OCI-LY7 (cell line): ENCODE data around the gene RAB40C. TPM values are rescaled to one million over a fixed set of nuclear protein-coding genes. Genes with fewer than 3 reads are reported as not detected.

Source experiments
- BruUV-seq: library from RNA; stranded (reverse); fragments of 400-500 nt; replicated peaks from 2 replicates; lab custom pipeline; 2021; lab: Mats Ljungman, UMichigan
- CTCF ChIA-PET: fragments of 300-600 bp; sonication (Branson Sonifier 250); formaldehyde crosslinking; loops from one replicate; lab custom pipeline; 2022; ENCODE audit warnings: antibody characterized with exemption; ENCODE audit not compliant: unreplicated experiment; lab: Charles Lee
- POLR2A ChIA-PET: fragments of 300-600 bp; sonication (Branson Sonifier 250); formaldehyde crosslinking; loops from one replicate; lab custom pipeline; 2022; ENCODE audit warnings: antibody characterized with exemption; lab: Charles Lee
- DNase-seq: peaks from one replicate; pipeline ENCODE4 v3.0.0-alpha.2; 2015; ENCODE audit warnings: low spot score
- H2AFZ ChIP-seq: fragments of 200-600 bp; sonication (generic), shearing (Covaris generic); 2 replicates; pipeline ENCODE4 v1.6.1; 2014; ENCODE audit warnings: mild to moderate bottlenecking, antibody characterized with exemption, low read length, moderate library complexity
- H3K27ac ChIP-seq: fragments of 200-600 bp; sonication (generic); 2 replicates; pipeline ENCODE4 v1.5.1; 2014; ENCODE audit warnings: mixed run types, low read depth, mild to moderate bottlenecking, moderate library complexity, low read length, inconsistent platforms; ENCODE audit not compliant: poor library complexity, severe bottlenecking
- H3K36me3 ChIP-seq: fragments of 200-600 bp; sonication (generic); 2 replicates; pipeline ENCODE4 v1.6.1; 2014; ENCODE audit warnings: mild to moderate bottlenecking, antibody characterized with exemption, low read length, moderate library complexity, mixed read lengths; ENCODE audit not compliant: insufficient read depth
- H3K4me1 ChIP-seq: fragments of 200-600 bp; sonication (generic); 2 replicates; pipeline ENCODE4 v1.5.1; 2014; ENCODE audit warnings: mild to moderate bottlenecking, low read length; ENCODE audit not compliant: insufficient read depth, poor library complexity, severe bottlenecking
- H3K4me2 ChIP-seq: fragments of 200-600 bp; sonication (generic); 2 replicates; pipeline ENCODE4 v1.6.1; 2014; ENCODE audit warnings: mild to moderate bottlenecking, low read length
- H3K4me3 ChIP-seq: fragments of 200-600 bp; sonication (generic); 2 replicates; pipeline ENCODE4 v1.5.1; 2014; ENCODE audit warnings: mild to moderate bottlenecking, low read depth, low read length; ENCODE audit not compliant: poor library complexity, severe bottlenecking
- H3K79me2 ChIP-seq: fragments of 200-600 bp; sonication (generic); 2 replicates; pipeline ENCODE4 v1.6.1; 2016; ENCODE audit warnings: low read depth, mild to moderate bottlenecking, low read length, moderate library complexity, mixed read lengths; ENCODE audit not compliant: insufficient read depth
- H3K9me2 ChIP-seq: fragments of 200-600 bp; sonication (generic); 2 replicates; pipeline ENCODE4 v1.6.1; 2016; ENCODE audit warnings: mild to moderate bottlenecking, low read length, mixed read lengths; ENCODE audit not compliant: insufficient read depth
- H3K9me3 ChIP-seq: fragments of 200-600 bp; sonication (generic); 2 replicates; pipeline ENCODE4 v1.6.1; 2014; ENCODE audit warnings: mild to moderate bottlenecking, mixed run types, low read length, mixed read lengths
- H4K20me1 ChIP-seq: fragments of 200-600 bp; sonication (generic); 2 replicates; pipeline ENCODE4 v1.6.1; 2014; ENCODE audit warnings: mild to moderate bottlenecking, antibody characterized with exemption, low read length, moderate library complexity, mixed read lengths; ENCODE audit not compliant: insufficient read depth
- CTCF ChIP-seq: fragments of 200-600 bp; sonication (generic); conservative IDR thresholded peaks from 2 replicates; pipeline ENCODE4 v1.5.1; 2014; ENCODE audit warnings: mild to moderate bottlenecking, antibody characterized with exemption, low read length, moderate library complexity, mixed read lengths
- EZH2phosphoT487 ChIP-seq: fragments of 200-600 bp; sonication (generic); IDR thresholded peaks from 2 replicates; pipeline ENCODE4 v1.6.1; 2018; ENCODE audit warnings: low read depth, borderline replicate concordance, mild to moderate bottlenecking, mixed run types, antibody characterized with exemption, low read length, moderate library complexity, mixed read lengths
- intact Hi-C: fragments of 100-400 bp; cut with micrococcal nuclease; formaldehyde crosslinking; loops from one replicate; pipeline ENCODE4 v1.10.0; 2022; ENCODE audit not compliant: unreplicated experiment
- total RNA-seq, 2 experiments: library from RNA; depleted of rRNA in 1 of 2; stranded (reverse); fragments of >200 nt in 1 of 2; shearing (Covaris generic) in 1 of 2; gene quantifications; 2 replicates each; pipeline ENCODE4 v1.2.3, GENCODE V29; 2014 to 2022

Gene RAB40C
- total RNA-seq, 2 experiments from 2014 or later = 19.3 to 20.9 TPM

DNA sequence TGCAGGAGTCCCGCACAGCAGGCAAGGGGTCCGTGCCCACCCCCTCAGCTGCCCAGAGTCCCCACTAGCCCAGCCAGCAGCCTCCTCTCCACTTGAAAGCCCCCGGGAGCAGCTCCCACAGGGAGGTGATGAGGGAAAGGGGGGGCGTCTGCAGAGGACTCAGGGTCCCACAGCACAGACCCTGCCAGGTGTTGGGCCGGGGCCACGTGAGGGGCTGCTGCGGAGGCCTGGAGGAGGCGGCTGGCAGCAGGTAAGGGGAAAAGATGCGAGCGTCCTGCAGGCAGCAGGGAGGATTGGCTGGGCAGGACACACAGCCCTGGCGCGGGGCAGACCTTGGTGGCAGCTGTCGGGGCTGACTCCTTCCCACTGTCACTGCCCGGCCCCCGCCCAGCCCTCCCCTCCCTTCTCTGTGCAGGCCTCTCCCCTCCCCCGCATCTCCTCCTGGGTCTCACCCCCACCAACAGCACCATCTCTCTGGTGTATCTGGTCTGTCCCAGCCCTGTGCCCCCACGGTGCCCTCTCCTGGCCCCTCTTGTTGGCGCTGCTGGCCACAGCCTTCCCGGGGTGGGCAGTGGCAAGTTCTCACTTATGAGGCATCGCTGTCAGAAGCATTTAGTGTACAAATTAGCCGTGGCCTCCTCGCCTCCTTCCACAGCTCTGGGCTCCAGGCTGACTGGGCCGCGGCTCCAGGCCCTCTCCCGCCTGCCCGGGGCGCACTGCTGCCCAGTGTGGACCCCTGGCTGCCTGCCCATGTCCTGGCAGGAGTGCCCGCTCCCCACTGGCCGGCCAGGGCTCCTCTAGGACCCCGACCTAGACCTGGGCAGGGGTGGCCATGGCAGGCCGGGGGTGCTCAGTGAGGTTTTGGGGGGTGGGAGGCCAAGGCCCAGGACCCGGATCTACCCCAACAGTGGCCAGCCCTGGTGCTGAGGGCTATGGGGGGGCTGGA lies 34.1 kb upstream of the RAB40C start:
- no peaks in the 10 kb centered on the region for H4K20me1 ChIP-seq
- H3K9me3 ChIP-seq = no peaks in the 10 kb centered on the region
- H2AFZ ChIP-seq = no peak overlapping the region
- no peaks in the 10 kb centered on the region for H3K4me1 ChIP-seq
- DNase-seq = no peak
- H3K79me2 ChIP-seq = no peaks in the 10 kb centered on the region
- H3K36me3 ChIP-seq = peaks cover 3% of the 10 kb centered on the region
- ChIA-PET CTCF (no interaction called here), POLR2A (no interaction called here)
- no peak overlapping the region for H3K4me2 ChIP-seq
- no peak for TF ChIP-seq CTCF
- no peak for TF ChIP-seq EZH2phosphoT487
- H3K4me3 ChIP-seq = no peak overlapping the region
- intact Hi-C loops = no loop called here
- BruUV-seq = no TSS peak
- no peak overlapping the region for H3K27ac ChIP-seq
- H3K9me2 ChIP-seq = no peaks in the 10 kb centered on the region

GRCh38 chr16:556474-557173 lies 33.2 kb upstream of the RAB40C start:
- peaks cover 3% of the 10 kb centered on the region; the same call in 1 of the 2 replicates for H3K36me3 ChIP-seq
- no peaks in the 10 kb centered on the region for H3K79me2 ChIP-seq
- ChIA-PET POLR2A (no interaction called here), CTCF (no interaction called here)
- no peaks in the 10 kb centered on the region for H3K4me1 ChIP-seq
- no peak for TF ChIP-seq EZH2phosphoT487
- TF ChIP-seq CTCF = no peak
- intact Hi-C loops = no loop called here
- no peak for DNase-seq
- no peak overlapping the region for H3K4me2 ChIP-seq
- H3K9me2 ChIP-seq = no peaks in the 10 kb centered on the region
- no peak overlapping the region for H2AFZ ChIP-seq
- no peak overlapping the region for H3K27ac ChIP-seq
- no peak overlapping the region for H3K4me3 ChIP-seq
- BruUV-seq = no TSS peak
- H3K9me3 ChIP-seq = no peaks in the 10 kb centered on the region
- H4K20me1 ChIP-seq = no peaks in the 10 kb centered on the region
